ENCODE data around the gene FBXL17. TPM values are rescaled to one million over a fixed set of nuclear protein-coding genes. Genes with fewer than 3 reads are reported as not detected.

Gene FBXL17
- total RNA-seq, 1 experiment from 2014 or later, result 5.3 TPM

DNA sequence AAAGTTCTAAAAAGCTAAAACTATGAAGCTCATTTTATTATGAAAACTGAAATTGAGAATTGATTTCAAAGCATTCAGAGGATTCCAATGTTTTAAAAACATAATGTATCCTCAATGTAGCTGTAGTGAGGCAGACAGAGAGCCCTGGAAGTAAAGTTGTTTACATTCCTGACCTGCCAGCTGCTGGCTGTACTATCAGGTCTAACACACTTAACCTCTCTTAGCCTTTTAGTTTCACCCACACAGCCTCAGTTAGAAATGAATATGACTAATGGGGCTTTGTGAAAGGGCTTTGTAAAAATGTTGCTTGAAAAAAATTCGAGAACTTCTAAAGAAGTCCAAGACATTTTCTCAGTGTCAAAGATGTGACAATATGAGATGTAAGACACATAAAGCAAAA, 122.6 kb downstream of the FBXL17 start:
- Histone ChIP-seq H3K4me2 (ENCODE audit: insufficient read depth, insufficient read length, low read length) (no peak overlapping the region), H3K23me2 (ENCODE audit: insufficient read length, low read depth, low read length, poor library complexity, severe bottlenecking) (no peaks in the 10 kb centered on the region), H2AFZ (ENCODE audit: low read length) (no peak overlapping the region), H2BK120ac (ENCODE audit: low read depth, low read length, poor library complexity, severe bottlenecking) (no peak overlapping the region), H3K4me1 (ENCODE audit: insufficient read depth, low read length) (no peaks in the 10 kb centered on the region), H3K79me2 (ENCODE audit: insufficient read depth, low read length) (0 out of 2 replicates have a peak, but pooled peaks cover 2% of the 10 kb centered on the region), H4K8ac (replicated peaks; ENCODE audit: insufficient read length, low read depth, low read length) (no peak overlapping the region), H3K27ac (ENCODE audit: insufficient read length, low read depth, low read length) (no peak overlapping the region), H4K91ac (ENCODE audit: insufficient read length, low read depth, low read length) (no peak overlapping the region), H3K79me1 (ENCODE audit: insufficient read depth, low read depth, low read length, poor library complexity, severe bottlenecking) (no peaks in the 10 kb centered on the region), H3T11ph (ENCODE audit: low read length) (no peak overlapping the region), H3K18ac (ENCODE audit: insufficient read length, low read depth, low read length) (no peak overlapping the region), H3K9me3 (ENCODE audit: control insufficient read depth, low read depth, low read length) (no peaks in the 10 kb centered on the region), H2BK12ac (ENCODE audit: insufficient read length, low read depth, low read length) (no peak overlapping the region), H2BK20ac (ENCODE audit: low read depth, low read length, poor library complexity, severe bottlenecking) (no peak overlapping the region), H2BK5ac (ENCODE audit: insufficient read length, low read length) (no peak overlapping the region), H3K9ac (ENCODE audit: extremely low read depth, insufficient read length, low read length) (no peak overlapping the region), H3K56ac (ENCODE audit: insufficient read length, low read depth, low read length) (no peak overlapping the region), H4K20me1 (ENCODE audit: control insufficient read depth, insufficient read depth, insufficient read length) (no peaks in the 10 kb centered on the region), H3K23ac (ENCODE audit: insufficient read length, low read depth, low read length) (no peak overlapping the region), H3K14ac (ENCODE audit: insufficient read depth, low read length) (no peak overlapping the region), H2AK5ac (ENCODE audit: insufficient read length, low read length) (no peak overlapping the region), H3K4ac (ENCODE audit: low read depth, low read length) (no peak overlapping the region), H2BK15ac (ENCODE audit: low read depth, low read length) (no peak overlapping the region), H3K27me3 (ENCODE audit: insufficient read depth, low read length) (no peaks in the 10 kb centered on the region), H4K5ac (ENCODE audit: insufficient read length, low read depth, low read length) (no peak overlapping the region)
- no peak for DNase-seq
- no peaks in the 10 kb centered on the region for H3K36me3 Mint-ChIP-seq (ENCODE audit: insufficient read depth in 1 of 3, low read depth in 3 of 3)
- H3K9me3 Mint-ChIP-seq, result no peaks in the 10 kb centered on the region
- no peaks in the 10 kb centered on the region for H3K27me3 Mint-ChIP-seq (ENCODE audit: low read depth)
- TF ChIP-seq, protein P1, sequence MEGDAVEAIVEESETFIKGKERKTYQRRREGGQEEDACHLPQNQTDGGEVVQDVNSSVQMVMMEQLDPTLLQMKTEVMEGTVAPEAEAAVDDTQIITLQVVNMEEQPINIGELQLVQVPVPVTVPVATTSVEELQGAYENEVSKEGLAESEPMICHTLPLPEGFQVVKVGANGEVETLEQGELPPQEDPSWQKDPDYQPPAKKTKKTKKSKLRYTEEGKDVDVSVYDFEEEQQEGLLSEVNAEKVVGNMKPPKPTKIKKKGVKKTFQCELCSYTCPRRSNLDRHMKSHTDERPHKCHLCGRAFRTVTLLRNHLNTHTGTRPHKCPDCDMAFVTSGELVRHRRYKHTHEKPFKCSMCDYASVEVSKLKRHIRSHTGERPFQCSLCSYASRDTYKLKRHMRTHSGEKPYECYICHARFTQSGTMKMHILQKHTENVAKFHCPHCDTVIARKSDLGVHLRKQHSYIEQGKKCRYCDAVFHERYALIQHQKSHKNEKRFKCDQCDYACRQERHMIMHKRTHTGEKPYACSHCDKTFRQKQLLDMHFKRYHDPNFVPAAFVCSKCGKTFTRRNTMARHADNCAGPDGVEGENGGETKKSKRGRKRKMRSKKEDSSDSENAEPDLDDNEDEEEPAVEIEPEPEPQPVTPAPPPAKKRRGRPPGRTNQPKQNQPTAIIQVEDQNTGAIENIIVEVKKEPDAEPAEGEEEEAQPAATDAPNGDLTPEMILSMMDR (conservative IDR thresholded peaks at IDR 0.05), result no peak
- no CpG with 5 or more reads among the region's 1 CpG for WGBS (ENCODE audit: extremely low coverage, insufficient read length, low lambda C conversion rate)
- peaks cover 10 to 14% of the 10 kb centered on the region in 2 experiments for H3K4me1 Mint-ChIP-seq
- H3K4me3 Mint-ChIP-seq, result no peak overlapping the region
- no peak overlapping the region for H3K27ac Mint-ChIP-seq
